B cell (primary cell): ENCODE measurements around the gene GRPR. TPM values are rescaled to one million over a fixed set of nuclear protein-coding genes. Genes with fewer than 3 reads are reported as not detected.

ENCODE experiments used
- ATAC-seq: fragments of 200-7000 bp; cut with Tn5 transposase; one replicate; pipeline ENCODE4 v1.10.0; 2021; ENCODE audit warnings: low read depth, mild to moderate bottlenecking, moderate number of reproducible peaks, moderate library complexity
- CTCF ChIA-PET: fragments of 350-600 bp; sonication (Branson Sonifier 250); formaldehyde crosslinking; loops from one replicate; lab custom pipeline; 2021; ENCODE audit warnings: antibody characterized with exemption, inconsistent platforms; lab: Charles Lee
- POLR2A ChIA-PET: fragments of 350-600 bp; sonication (Branson Sonifier 250); formaldehyde crosslinking; loops from one replicate; lab custom pipeline; 2021; ENCODE audit warnings: antibody characterized with exemption; lab: Charles Lee
- DNase-seq: peaks from one replicate; pipeline ENCODE4 v3.0.0; 2013
- H2AFZ ChIP-seq: 2 replicates; pipeline ENCODE4 v1.6.1; 2012; ENCODE audit warnings: mild to moderate bottlenecking, low read depth, low read length; ENCODE audit not compliant: insufficient read depth, poor library complexity, severe bottlenecking
- H3K27ac ChIP-seq, 2 donors: 1 replicate in 1 of 2; 2 replicates in 1 of 2; pipeline ENCODE4 v1.5.1; 2012 to 2013; ENCODE audit warnings: low read length in 2 of 2, mild to moderate bottlenecking in 2 of 2, moderate library complexity in 1 of 2
- H3K27me3 ChIP-seq, 4 experiments: fragments of 200-600 bp in 1 of 4; sonication (generic) in 1 of 4; replicated peaks in 1 of 4; 1 replicate in 2 of 4; 2 replicates in 2 of 4; pipeline versions ENCODE4 v1.6.1 to v1.7.0; 2013 to 2016; ENCODE audit warnings: low read length in 3 of 4, mild to moderate bottlenecking in 2 of 4, mixed read lengths in 1 of 4, moderate library complexity in 1 of 4; ENCODE audit not compliant: insufficient read depth in 4 of 4, control insufficient read depth in 3 of 4; ENCODE audit errors: control extremely low read depth in 1 of 4
- H3K36me3 ChIP-seq, 2 experiments: replicated peaks in 1 of 2; 1 replicate in 1 of 2; 2 replicates in 1 of 2; pipeline versions ENCODE4 v1.6.1 to v1.7.1; 2013; ENCODE audit warnings: low read length in 1 of 2; ENCODE audit not compliant: insufficient read depth in 2 of 2, control insufficient read depth in 1 of 2; ENCODE audit errors: control extremely low read depth in 1 of 2, extremely low read depth in 1 of 2
- H3K4me1 ChIP-seq, 2 donors: fragments of 200-600 bp in 1 of 2; sonication (generic) in 1 of 2; 1 replicate in 1 of 2; 2 replicates in 1 of 2; pipeline versions ENCODE4 v1.5.1 to v1.6.1; 2013 to 2017; ENCODE audit warnings: low read length in 2 of 2; ENCODE audit not compliant: control insufficient read depth in 2 of 2, insufficient read depth in 2 of 2
- H3K4me2 ChIP-seq: replicated peaks from 2 replicates; pipeline ENCODE3; 2012; ENCODE audit warnings: mild to moderate bottlenecking, low read depth, low read length; ENCODE audit not compliant: poor library complexity, severe bottlenecking
- H3K4me3 ChIP-seq, 5 experiments: fragments of 200-600 bp in 1 of 5; sonication (generic) in 1 of 5; 1 replicate in 3 of 5; 2 replicates in 2 of 5; pipeline versions ENCODE4 v1.5.1 to v1.7.0; 2011 to 2016; ENCODE audit warnings: low read length in 4 of 5, mild to moderate bottlenecking in 4 of 5, low read depth in 2 of 5, control low read depth in 1 of 5, moderate library complexity in 1 of 5; ENCODE audit not compliant: insufficient read depth in 1 of 5; ENCODE audit errors: control extremely low read depth in 1 of 5, extremely low read depth in 1 of 5
- H3K79me2 ChIP-seq: fragments of 200-600 bp; sonication (generic); one replicate; pipeline ENCODE4 v1.6.0; 2016; ENCODE audit warnings: low read length; ENCODE audit not compliant: control insufficient read depth, insufficient read depth
- H3K9ac ChIP-seq: fragments of 200-600 bp; sonication (generic); 2 replicates; pipeline ENCODE4 v1.6.1; 2017; ENCODE audit warnings: mild to moderate bottlenecking, low read length, moderate library complexity
- H3K9me3 ChIP-seq, 3 donors: one replicate each; pipeline versions ENCODE4 v1.6.1 to v1.7.1; 2013; ENCODE audit warnings: low read length in 2 of 3; ENCODE audit not compliant: control insufficient read depth in 2 of 3, insufficient read depth in 1 of 3; ENCODE audit errors: control extremely low read depth in 1 of 3
- H4K20me1 ChIP-seq: 2 replicates; pipeline ENCODE4 v1.6.0; 2012; ENCODE audit warnings: mild to moderate bottlenecking, low read length; ENCODE audit not compliant: insufficient read depth, control insufficient read depth, poor library complexity, severe bottlenecking
- H3K27ac Mint-ChIP-seq: one replicate; pipeline ENCODE4 v1.8.0; 2021; ENCODE audit warnings: mixed read lengths
- H3K27me3 Mint-ChIP-seq: one replicate; pipeline ENCODE4 v1.8.0; 2021; ENCODE audit warnings: mixed read lengths
- H3K4me1 Mint-ChIP-seq: one replicate; pipeline ENCODE4 v1.8.0; 2021; ENCODE audit warnings: mixed read lengths
- H3K4me3 Mint-ChIP-seq: one replicate; pipeline ENCODE4 v1.8.0; 2021; ENCODE audit warnings: mixed read lengths
- H3K9me3 Mint-ChIP-seq: one replicate; pipeline ENCODE4 v1.8.0; 2022; ENCODE audit warnings: mixed read lengths; ENCODE audit not compliant: insufficient read depth
- CTCF ChIP-seq: fragments of 200-600 bp; IDR thresholded peaks from one replicate; pipeline ENCODE4 v1.8.0; 2022; ENCODE audit warnings: antibody characterized with exemption, mild to moderate bottlenecking
- EZH2 ChIP-seq: IDR thresholded peaks from 2 replicates; pipeline ENCODE4 v1.6.1; 2012; ENCODE audit warnings: borderline replicate concordance, low read depth, mild to moderate bottlenecking, moderate library complexity, low read length; ENCODE audit not compliant: insufficient read depth, poor library complexity, severe bottlenecking
- WGBS: methylation state at CpG from one replicate; pipeline ENCODE4 v1.1.5; 2013; ENCODE audit warnings: missing lambda C conversion rate; ENCODE audit not compliant: insufficient coverage; 5-methylcytosine and 5-hydroxymethylcytosine counted together
- intact Hi-C: fragments of 100-400 bp; cut with micrococcal nuclease; formaldehyde crosslinking; loops from one replicate; pipeline ENCODE4 v1.10.0; 2022
- polyA plus RNA-seq: library from polyadenylated mRNA; depleted of rRNA; stranded (reverse); fragments of >200 nt; gene quantifications from 2 replicates; pipeline ENCODE4 v1.2.3, GENCODE V29; 2012
- total RNA-seq, 2 donors: library from RNA; stranded (reverse); fragments of 120-200 nt in 1 of 2; gene quantifications; 1 replicate in 1 of 2; 2 replicates in 1 of 2; pipeline versions ENCODE4 v1.2.3 to v1.2.4, GENCODE V29; 2013 to 2022

GRPR gene
- total and polyA plus RNA-seq, 2 donors (not counting 1 experiment from before 2014, with no cell fraction given) = 0.30 to 0.42 TPM

GRCh38 chrX:16096141-16096540 is 27.2 kb upstream of the GRPR start:
- no peaks in the 10 kb centered on the region for H3K27me3 ChIP-seq
- no peaks in the 10 kb centered on the region for H3K79me2 ChIP-seq
- H3K9ac ChIP-seq = no peak overlapping the region
- no peaks in the 10 kb centered on the region for H4K20me1 ChIP-seq
- Mint-ChIP-seq H3K4me1 (no peaks in the 10 kb centered on the region), H3K27ac (no peak overlapping the region), H3K4me3 (no peak overlapping the region), H3K9me3 (no peaks in the 10 kb centered on the region), H3K27me3 (no peaks in the 10 kb centered on the region)
- intact Hi-C loops = no loop called here
- ChIA-PET POLR2A (no interaction called here), CTCF (no interaction called here)
- WGBS = no CpG with 5 or more reads among the region's 3 CpGs
- no peaks in the 10 kb centered on the region for H3K4me1 ChIP-seq
- ATAC-seq (no peak), DNase-seq (no peak)
- no peak overlapping the region for H3K27ac ChIP-seq
- no peak overlapping the region for H3K4me2 ChIP-seq
- no peaks in the 10 kb centered on the region for H3K9me3 ChIP-seq
- no peak overlapping the region for H2AFZ ChIP-seq
- H3K4me3 ChIP-seq = no peak overlapping the region
- no peak for TF ChIP-seq CTCF
- TF ChIP-seq EZH2 = no peak
- no peaks in the 10 kb centered on the region for H3K36me3 ChIP-seq

GRCh38 chrX:16100673-16101072 is 22.7 kb upstream of the GRPR start:
- intact Hi-C loops = no loop called here
- H3K36me3 ChIP-seq = no peaks in the 10 kb centered on the region
- WGBS = no CpG with 5 or more reads among the region's 4 CpGs
- peaks cover 8 to 14% of the 10 kb centered on the region in 2 donors for H3K4me1 ChIP-seq
- Mint-ChIP-seq H3K4me1 (peaks cover 17% of the 10 kb centered on the region), H3K27ac (no peak overlapping the region), H3K4me3 (no peak overlapping the region), H3K9me3 (no peaks in the 10 kb centered on the region), H3K27me3 (no peaks in the 10 kb centered on the region)
- TF ChIP-seq CTCF = no peak
- no peak for TF ChIP-seq EZH2
- H3K4me2 ChIP-seq = no peak overlapping the region
- ChIA-PET POLR2A (no interaction called here), CTCF (no interaction called here)
- no peak for DNase-seq
- H3K79me2 ChIP-seq = no peaks in the 10 kb centered on the region
- no peak overlapping the region for H3K4me3 ChIP-seq
- H3K9ac ChIP-seq = no peak overlapping the region
- no peaks in the 10 kb centered on the region for H4K20me1 ChIP-seq
- no peaks in the 10 kb centered on the region for H3K27me3 ChIP-seq
- no peaks in the 10 kb centered on the region for H3K9me3 ChIP-seq
- ATAC-seq = no peak
- no peak overlapping the region for H2AFZ ChIP-seq
- no peak overlapping the region for H3K27ac ChIP-seq
